Mucosa of descending colon (tissue), 3 donors: ENCODE measurements around the gene THOP1. TPM values are rescaled to one million over a fixed set of nuclear protein-coding genes. Genes with fewer than 3 reads are reported as not detected.

Experiments
- ATAC-seq: fragments of 200-7000 bp; cut with Tn5 transposase; one replicate; pipeline ENCODE4 v1.9.1; 2020; ENCODE audit warnings: mild to moderate bottlenecking, moderate library complexity
- DNase-seq, 3 donors: peaks; one replicate each; pipeline ENCODE4 v3.0.0-alpha.2; 2020
- H3K36me3 ChIP-seq: fragments of 200-600 bp; one replicate; pipeline ENCODE4 v1.8.0; 2021; ENCODE audit warnings: low read depth, mild to moderate bottlenecking
- H3K4me1 ChIP-seq: fragments of 200-600 bp; one replicate; pipeline ENCODE4 v1.8.0; 2021; ENCODE audit warnings: low read depth, mild to moderate bottlenecking
- H3K4me3 ChIP-seq: fragments of 200-600 bp; one replicate; pipeline ENCODE4 v1.8.0; 2021; ENCODE audit warnings: mild to moderate bottlenecking
- H3K9me3 ChIP-seq: fragments of 200-600 bp; one replicate; pipeline ENCODE4 v1.8.0; 2021; ENCODE audit warnings: mild to moderate bottlenecking
- intact Hi-C, 2 donors: fragments of 100-400 bp; cut with DNase I in 1 of 2; cut with micrococcal nuclease in 1 of 2; formaldehyde crosslinking; loops; one replicate each; pipeline versions ENCODE4 v1.11.0 to v1.11.1; 2022; cut with DNase I, micrococcal nuclease
- total RNA-seq, 3 donors: library from RNA; stranded (reverse); fragmentation: NEBNext Ultra II Directional in 2 of 3; extraction: Animal tissue kit (Norgen Biotek cat#: 25700) in 2 of 3; gene quantifications; one replicate each; pipeline versions ENCODE4 v1.2.1 to v1.2.4, GENCODE V29; 2021 to 2023
- TF ChIP-seq, protein P1 (sequence below): fragments of 200-600 bp; IDR thresholded peaks from one replicate; pipeline ENCODE4 v1.8.0; 2022; ENCODE audit warnings: antibody characterized with exemption, mild to moderate bottlenecking
- donor health status: DM: no; HTN: no; CAD: no; lungs with moderate emphysema.
- donor health status: DM: no; HTN: no; CAD: no.
- donor health status: DM: no; HTN: yes; CAD: no.

The THOP1 gene
- total RNA-seq, 3 donors from 2014 or later = 38.5 to 53.1 (median 46.6) TPM

DNA sequence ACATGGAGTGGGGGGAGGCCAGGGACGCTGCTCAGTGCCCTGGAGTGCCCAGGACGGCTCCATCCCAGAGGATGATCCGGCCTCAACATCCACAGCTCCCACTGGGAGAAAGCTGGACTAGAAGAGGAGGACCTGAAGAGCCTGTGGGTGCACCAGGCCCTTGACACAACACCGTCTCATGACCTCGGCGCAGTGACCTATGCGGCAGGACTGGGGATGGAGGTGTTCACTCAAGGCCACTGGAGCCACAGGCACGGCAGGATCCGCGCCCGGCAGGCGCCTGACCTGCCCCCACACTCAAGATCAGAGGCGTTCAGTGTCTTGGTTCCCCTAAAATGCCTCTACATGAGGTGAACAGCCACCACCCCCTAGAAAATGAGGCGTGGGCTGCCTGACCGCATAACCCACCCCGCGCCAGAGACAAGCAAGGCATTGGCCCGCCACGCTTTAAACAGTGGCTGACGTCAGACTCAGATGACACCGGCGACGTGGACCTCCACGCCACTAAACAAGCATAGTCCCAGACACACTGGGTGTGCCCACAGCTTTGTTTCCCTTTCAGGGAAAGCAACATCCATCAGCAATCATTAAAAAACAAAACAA lies 10.2 kb upstream of the THOP1 start:
- no peaks in the 10 kb centered on the region for H3K9me3 ChIP-seq
- ATAC-seq (no peak), DNase-seq (no peak)
- H3K36me3 ChIP-seq = no peaks in the 10 kb centered on the region
- intact Hi-C loops = no loop called here
- TF ChIP-seq, protein P1, sequence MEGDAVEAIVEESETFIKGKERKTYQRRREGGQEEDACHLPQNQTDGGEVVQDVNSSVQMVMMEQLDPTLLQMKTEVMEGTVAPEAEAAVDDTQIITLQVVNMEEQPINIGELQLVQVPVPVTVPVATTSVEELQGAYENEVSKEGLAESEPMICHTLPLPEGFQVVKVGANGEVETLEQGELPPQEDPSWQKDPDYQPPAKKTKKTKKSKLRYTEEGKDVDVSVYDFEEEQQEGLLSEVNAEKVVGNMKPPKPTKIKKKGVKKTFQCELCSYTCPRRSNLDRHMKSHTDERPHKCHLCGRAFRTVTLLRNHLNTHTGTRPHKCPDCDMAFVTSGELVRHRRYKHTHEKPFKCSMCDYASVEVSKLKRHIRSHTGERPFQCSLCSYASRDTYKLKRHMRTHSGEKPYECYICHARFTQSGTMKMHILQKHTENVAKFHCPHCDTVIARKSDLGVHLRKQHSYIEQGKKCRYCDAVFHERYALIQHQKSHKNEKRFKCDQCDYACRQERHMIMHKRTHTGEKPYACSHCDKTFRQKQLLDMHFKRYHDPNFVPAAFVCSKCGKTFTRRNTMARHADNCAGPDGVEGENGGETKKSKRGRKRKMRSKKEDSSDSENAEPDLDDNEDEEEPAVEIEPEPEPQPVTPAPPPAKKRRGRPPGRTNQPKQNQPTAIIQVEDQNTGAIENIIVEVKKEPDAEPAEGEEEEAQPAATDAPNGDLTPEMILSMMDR = no peak
- H3K4me3 ChIP-seq = no peak overlapping the region
- H3K4me1 ChIP-seq = peaks cover 6% of the 10 kb centered on the region

DNA sequence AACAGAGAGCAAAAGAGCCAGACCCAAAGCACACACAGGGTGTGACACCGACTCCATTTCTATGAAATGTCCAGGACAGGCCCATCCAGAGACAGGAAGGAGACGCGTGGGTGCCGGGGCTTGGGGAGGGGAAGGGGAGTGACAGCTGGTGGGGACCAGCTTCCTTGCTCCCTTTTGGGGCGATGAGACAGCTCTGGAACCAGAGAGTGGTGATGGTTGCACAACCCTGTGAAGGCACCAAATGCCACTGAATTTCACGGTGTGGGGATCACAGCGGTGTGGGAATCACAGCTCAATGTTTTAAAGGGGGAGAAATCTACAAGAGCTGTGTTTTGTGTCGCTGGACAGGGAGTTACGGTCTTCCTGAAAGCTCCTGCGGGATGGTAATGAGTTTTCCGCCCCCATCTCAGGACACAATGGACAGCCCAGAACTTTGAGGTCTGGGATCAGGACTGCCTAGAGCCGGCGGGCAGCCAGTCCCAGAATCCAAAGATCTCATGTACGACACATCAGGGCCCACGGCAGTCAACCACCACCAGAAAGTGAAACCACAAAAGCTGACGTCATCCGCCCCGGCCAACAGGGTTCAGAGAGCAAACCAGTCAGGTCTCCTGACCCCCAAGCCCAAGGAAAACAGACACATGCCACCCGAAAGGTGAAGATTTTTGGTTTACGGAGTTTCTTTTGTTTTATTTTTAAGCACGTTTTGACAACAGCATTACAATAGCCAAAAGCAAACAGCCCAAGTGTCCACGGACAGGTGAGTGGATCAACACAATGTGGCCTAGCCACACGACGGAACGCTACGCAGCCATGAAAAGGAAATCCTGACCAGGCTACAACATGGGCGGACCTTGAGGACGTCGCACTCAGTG lies 9.5 kb upstream of the THOP1 start:
- intact Hi-C loops = no loop called here
- no peak overlapping the region for H3K4me3 ChIP-seq
- ATAC-seq (peak; percentile 40), DNase-seq (peak in 2 of 3 donors; percentile 58 to 70)
- H3K36me3 ChIP-seq = no peaks in the 10 kb centered on the region
- H3K9me3 ChIP-seq = no peaks in the 10 kb centered on the region
- H3K4me1 ChIP-seq = peaks cover 3% of the 10 kb centered on the region
- TF ChIP-seq, protein P1 = no peak

DNA sequence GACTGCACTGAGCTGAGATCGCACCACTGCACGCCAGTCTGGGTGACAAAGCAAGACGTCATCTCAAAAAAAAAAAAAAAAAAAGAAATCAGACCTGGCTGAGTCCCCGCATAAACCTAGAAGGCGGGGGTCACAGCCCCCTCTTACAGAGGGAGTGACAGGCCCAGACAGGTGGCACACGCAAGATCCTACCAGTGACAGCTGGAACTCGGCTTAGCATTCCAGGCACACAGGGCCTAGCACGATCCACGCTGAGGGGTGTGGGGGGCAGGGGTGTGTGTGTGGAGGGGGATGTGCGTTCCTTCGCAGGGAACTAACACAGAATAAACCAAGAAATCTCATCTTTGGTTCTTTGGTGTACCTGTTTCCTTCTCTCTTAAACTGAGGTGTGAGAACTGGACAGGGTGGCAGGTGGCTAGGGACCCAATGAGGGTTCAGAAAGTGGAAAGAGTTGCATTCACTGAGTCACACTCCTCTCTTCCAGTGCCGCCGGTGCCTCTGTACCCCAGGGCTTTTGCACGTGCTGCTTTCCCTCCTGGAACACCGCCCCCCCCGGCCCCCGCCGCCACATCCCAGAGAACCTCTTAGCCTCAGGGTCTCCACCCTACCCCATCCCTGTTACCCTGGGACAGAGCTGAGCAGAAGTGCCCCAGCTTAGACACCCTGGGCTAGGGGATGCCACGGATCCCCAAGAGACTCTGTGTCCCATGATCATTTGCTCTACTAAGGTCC lies 7.2 kb upstream of the THOP1 start:
- Histone ChIP-seq H3K4me1 (peaks cover 13% of the 10 kb centered on the region), H3K9me3 (no peaks in the 10 kb centered on the region), H3K4me3 (no peak overlapping the region), H3K36me3 (no peaks in the 10 kb centered on the region)
- DNase-seq (no peak), ATAC-seq (no peak)
- intact Hi-C loops = no loop called here
- TF ChIP-seq, protein P1 = no peak

DNA sequence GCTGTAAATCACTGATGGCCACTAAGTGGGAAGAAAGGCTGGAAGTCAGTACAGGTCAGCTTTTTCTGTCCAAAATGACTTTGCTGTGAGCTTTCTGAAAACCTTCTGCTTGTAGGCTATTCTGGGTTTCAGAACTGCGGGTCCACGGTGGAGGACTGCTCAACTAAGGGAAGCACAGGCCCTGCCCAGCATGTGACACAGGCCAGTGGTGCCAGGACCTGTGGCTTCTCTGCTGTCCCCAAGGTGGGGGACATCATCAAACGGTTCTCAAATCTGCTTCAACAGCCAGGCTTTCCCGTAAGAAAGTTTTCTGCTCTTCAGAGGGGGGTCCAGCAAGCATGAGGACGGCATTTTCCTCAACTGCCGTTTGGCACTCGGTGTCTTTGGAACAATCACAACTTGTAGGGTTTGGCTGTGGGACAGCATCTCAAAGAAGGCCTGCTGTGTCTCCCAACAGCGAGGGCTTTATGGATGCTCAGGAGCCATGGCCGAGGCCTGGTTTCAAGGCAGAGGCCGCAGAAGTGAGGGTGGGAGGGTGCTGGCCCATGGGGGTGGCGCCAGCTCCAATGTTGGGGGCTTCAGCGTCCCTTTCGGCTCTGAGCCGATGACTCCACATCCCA lies 6.1 kb upstream of the THOP1 start:
- no peak overlapping the region for H3K4me3 ChIP-seq
- no peaks in the 10 kb centered on the region for H3K36me3 ChIP-seq
- ATAC-seq (no peak), DNase-seq (no peak)
- peaks cover 13% of the 10 kb centered on the region for H3K4me1 ChIP-seq
- TF ChIP-seq, protein P1 = no peak
- intact Hi-C loops = no loop called here
- H3K9me3 ChIP-seq = no peaks in the 10 kb centered on the region

DNA sequence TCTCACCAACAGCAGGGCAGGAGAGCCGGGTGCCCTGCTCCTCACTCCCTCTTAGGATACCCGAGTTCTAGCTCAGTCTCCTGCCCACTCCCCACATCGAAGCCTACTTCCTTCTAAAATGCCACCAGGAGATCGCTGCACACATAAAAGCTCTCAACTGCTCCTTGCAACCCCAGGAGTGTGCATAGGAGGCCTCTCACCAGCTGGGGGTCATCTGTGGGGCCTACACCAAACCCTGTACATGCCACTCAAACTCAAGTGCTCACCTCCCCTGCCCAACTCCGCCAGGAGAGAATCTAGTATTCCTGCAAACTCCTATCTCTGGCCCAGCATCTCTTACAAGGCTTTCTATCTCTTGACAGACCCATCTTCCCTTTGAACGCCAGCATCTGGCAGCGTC lies 5.0 kb upstream of the THOP1 start:
- Histone ChIP-seq H3K4me3 (no peak overlapping the region), H3K36me3 (no peaks in the 10 kb centered on the region), H3K4me1 (peaks cover 18% of the 10 kb centered on the region), H3K9me3 (no peaks in the 10 kb centered on the region)
- ATAC-seq (no peak), DNase-seq (no peak)
- TF ChIP-seq, protein P1 = no peak
- intact Hi-C loops = no loop called here
